ES-I3 (cell line): ENCODE measurements around the gene PAK4.
"Not testable (repeated sequence)": the region's sequence is repeated elsewhere in the genome, so short reads cannot be mapped to it uniquely, and the experiment has no call there.

ENCODE experiments used
- H3K36me3 ChIP-seq: 2 replicates; pipeline ENCODE4 v1.6.1; 2013; ENCODE audit warnings: mild to moderate bottlenecking, low read length, control low read depth, moderate library complexity; ENCODE audit not compliant: insufficient read depth
- H3K4me1 ChIP-seq: 2 replicates; pipeline ENCODE4 v1.6.1; 2013; ENCODE audit warnings: mild to moderate bottlenecking, control low read depth, low read length; ENCODE audit not compliant: insufficient read depth
- H3K9ac ChIP-seq: 2 replicates; pipeline ENCODE4 v1.6.1; 2013; ENCODE audit warnings: low read depth, mild to moderate bottlenecking, low read length, moderate library complexity
- H3K9me3 ChIP-seq: 2 replicates; pipeline ENCODE4 v1.6.1; 2013; ENCODE audit warnings: mild to moderate bottlenecking, low read length, moderate library complexity; ENCODE audit not compliant: control insufficient read depth, insufficient read depth

The PAK4 gene

DNA sequence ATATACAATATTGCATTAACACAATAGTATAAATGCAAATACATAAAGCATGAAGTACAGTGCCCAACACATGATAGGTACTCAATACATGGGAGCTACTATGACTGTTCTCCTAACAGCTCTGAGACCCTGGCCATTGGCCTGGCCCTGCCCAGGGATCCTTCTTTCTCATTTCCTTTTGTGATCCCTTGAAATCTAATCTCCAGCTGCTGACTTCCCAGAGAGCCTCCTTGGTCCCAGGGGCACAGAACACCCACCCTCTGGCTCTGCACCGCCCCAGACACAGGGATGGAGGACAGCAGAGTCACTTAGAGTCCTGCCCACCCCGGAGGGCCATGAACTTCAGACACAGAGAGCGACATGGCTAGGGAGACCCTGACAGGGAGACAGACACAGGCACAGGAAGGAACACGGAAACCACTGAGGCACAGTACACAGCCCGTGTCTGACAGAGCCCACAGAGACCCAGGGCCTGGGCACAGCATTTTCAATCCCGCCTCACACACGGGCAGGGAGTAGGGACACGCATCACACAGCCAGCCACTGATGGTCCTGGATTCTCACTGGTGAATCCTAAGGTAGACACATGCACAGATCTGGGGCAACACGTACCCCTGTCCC lies 82.7 kb downstream of the PAK4 start:
- no peaks in the 10 kb centered on the region for H3K9me3 ChIP-seq
- no peaks in the 10 kb centered on the region for H3K36me3 ChIP-seq
- H3K9ac ChIP-seq: no peak overlapping the region
- H3K4me1 ChIP-seq: no peaks in the 10 kb centered on the region; the same call in 1 of the 2 replicates

DNA sequence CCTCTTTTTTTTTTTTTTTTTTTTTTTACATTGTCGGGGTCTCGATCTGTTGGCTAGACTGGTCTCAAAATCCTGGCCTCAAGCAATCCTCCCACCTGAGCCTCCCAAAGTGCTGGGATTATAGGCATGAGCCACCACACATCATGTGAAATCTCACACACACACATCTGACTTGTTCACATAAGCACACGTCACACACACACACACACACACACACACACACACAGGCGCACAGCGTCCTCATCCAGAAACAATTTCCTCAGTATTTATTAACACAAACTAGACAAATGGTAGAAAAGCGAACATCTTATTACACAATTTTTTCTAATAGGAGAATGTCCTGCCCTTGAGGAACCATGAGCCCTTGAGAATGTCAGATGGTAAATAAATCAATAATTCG lies 83.6 kb downstream of the PAK4 start:
- H3K9ac ChIP-seq: no peak overlapping the region
- H3K36me3 ChIP-seq: no peaks in the 10 kb centered on the region
- no peaks in the 10 kb centered on the region for H3K9me3 ChIP-seq
- no peaks in the 10 kb centered on the region; the same call in 1 of the 2 replicates for H3K4me1 ChIP-seq

DNA sequence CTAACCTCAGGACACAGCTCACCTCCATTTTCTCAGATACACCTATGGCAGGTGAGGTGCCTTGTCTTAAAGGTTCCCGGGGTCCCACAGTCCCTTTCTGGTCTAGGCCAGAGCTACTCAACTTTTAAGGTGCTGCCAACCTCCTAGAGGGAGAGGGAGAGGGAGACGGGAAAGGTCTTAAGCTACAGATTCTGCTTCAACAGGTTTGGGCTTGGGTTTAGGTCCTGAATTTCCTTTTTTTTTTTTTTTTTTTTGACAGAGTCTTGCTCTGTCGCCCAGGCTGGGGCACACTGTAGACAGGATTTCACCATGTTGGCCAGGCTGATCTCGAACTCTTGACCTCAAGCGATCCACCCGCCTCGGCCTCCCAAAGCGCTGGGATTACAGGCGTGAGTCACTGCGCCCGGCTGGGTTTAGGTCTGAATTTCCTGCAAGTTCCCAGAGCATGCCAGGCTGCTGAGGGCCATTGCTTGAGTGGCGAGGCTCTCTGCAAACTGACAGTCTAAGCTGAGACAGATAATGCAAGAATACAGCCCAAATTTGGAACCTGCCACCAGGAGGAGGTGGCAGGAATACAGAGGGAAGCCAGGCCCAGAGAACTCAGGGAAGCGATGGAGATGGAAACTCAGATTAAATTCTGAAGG lies 86.3 kb downstream of the PAK4 start:
- Histone ChIP-seq H3K36me3 (no peaks in the 10 kb centered on the region), H3K9me3 (no peaks in the 10 kb centered on the region), H3K9ac (no peak overlapping the region), H3K4me1 (no peaks in the 10 kb centered on the region)

DNA sequence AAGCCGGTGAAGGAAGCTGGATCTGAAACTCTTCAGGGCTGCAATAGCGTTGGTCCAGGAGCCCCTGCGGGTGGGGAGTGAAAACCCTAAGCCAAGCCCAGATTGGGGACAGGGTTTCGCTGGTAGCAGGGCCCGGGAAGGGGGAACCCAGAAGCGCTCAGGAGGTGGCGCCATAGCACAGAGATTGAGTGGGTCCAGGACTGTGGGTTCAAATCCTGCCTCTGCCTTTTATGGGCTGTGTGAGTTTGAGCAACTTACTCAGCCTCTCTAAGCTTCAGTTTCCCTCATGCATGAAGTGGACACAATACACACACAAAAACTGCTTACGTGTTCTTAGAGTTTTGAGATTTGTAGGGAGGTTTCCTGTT lies 86.8 kb downstream of the PAK4 start:
- Histone ChIP-seq H3K36me3 (no peaks in the 10 kb centered on the region), H3K9ac (no peak overlapping the region), H3K4me1 (no peaks in the 10 kb centered on the region), H3K9me3 (no peaks in the 10 kb centered on the region)

DNA sequence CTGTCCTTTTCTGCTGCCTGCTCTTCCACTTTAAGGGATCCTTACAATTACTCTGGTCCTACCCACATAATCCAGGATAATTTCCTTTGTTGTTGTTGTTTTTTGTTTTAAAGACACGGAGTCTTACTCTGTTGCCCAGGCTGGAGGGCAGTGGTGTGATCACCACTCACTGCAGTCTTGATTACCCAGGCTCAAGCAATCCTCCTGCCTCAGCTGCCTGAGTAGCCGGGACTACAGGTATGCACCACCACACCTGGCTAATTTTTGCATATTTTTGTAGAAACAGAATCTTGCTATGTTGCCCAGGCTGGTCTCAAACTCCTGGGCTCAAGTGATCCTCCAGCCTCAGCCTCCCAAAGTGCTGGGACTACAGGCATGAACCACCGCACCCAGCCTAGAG lies 89.7 kb downstream of the PAK4 start:
- H3K4me1 ChIP-seq, H3K9me3 ChIP-seq, H3K9ac ChIP-seq, H3K36me3 ChIP-seq: not testable (repeated sequence)

DNA sequence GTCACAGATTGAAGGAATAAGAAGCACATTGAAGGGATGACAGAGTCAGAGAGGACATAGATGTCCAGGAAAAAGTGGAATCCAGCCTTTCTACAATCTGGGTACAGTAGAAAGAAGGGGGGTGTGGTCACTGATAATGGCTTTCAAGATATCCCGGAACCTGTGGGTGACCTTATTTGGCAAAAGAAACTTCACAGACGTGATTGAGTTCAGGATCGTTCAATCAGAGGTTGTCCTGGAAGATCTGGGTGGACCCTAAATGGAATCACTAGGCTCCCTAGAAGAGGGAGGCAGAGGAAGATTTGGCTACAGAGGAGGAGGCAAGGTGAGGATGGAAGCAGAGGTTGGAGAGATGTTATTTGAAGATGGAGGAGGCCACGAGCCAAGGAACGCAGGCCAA lies 91.5 kb downstream of the PAK4 start:
- H3K9me3 ChIP-seq: no peaks in the 10 kb centered on the region
- H3K4me1 ChIP-seq: no peaks in the 10 kb centered on the region
- no peak overlapping the region for H3K9ac ChIP-seq
- H3K36me3 ChIP-seq: no peaks in the 10 kb centered on the region

DNA sequence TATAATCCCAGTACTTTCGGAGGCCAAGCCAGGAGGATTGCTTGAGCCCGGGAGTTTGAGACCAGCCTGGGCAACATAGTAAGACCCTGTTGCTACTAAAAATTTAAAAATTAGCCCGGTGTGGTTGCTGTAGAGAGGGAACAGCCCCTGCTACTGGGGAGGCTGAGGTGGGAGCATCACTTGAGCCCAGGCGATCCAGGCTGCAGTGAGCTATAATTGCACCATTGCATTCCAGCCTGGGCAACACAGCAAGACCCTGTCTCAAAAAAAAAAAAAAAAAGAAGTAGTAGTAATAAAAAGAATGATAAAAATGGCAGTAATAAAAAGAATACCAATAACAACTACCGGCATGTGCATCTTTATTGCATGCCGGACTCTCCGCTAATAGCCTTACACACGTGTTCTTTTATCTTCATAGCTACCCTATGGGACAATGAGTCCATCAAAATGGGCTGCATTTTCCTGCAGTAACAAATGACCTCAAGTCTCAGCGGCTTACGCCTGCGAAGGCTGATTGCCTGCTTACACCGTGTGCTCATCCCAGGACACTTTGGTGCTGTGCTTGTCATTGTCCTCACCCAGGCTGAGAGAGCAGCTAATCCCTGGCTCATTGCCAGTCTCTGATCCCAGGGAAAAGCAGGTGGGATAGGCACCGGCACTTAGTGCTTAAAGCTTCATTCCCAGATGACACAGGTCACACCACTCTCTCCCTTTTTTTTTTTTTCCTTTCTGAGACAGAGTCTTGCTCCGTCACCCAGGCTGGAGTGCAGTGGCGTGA lies 92.8 kb downstream of the PAK4 start:
- no peak overlapping the region for H3K9ac ChIP-seq
- no peaks in the 10 kb centered on the region for H3K9me3 ChIP-seq
- H3K4me1 ChIP-seq: no peaks in the 10 kb centered on the region
- H3K36me3 ChIP-seq: no peaks in the 10 kb centered on the region

DNA sequence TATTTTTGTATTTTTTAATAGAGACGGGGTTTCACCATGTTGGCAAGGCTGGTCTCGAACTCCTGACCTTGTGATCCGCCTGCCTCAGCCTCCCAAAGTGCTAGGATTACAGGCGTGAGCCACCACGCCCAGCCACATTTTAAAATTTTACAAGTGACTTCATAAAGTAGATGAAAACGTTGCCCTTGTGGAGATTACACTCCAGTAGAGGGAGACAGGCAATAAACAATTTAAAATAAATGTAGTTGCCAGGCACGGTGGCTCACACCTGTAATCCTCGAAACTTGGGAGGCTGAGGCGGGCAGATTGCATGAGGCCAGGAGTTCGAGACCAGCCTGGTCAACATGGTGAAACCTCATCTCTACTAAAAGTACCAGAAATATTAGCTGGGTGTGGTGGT lies 93.5 kb downstream of the PAK4 start:
- not testable (repeated sequence) for H3K9me3 ChIP-seq, H3K36me3 ChIP-seq, H3K4me1 ChIP-seq, H3K9ac ChIP-seq

DNA sequence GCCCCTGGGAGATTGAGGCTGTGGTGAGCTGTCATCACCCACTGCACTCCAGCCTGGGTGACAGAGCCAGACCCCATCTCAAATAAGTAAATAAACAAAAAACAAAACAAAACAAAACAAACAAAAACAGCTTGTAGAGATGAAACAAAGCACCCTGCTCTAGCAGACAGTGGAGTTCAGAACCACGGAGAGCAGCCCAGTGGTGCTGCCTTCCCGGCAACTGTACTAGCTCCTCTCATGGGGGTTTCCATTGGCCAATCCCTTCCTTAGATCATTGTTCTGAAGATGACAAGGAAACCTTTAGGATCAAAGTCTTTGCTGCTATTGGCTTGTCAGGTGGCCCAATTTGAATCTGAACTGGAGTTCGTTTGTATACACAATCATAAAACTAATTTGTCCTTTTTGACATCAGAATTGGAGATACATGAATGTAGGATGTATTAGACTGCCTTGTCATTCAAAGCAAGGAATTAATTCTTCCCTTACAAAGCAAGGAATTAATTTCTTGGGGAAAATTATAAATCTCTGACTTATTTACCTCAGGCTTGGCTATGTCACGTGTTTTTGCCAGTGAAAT lies 98.2 kb downstream of the PAK4 start:
- no peaks in the 10 kb centered on the region for H3K9me3 ChIP-seq
- no peaks in the 10 kb centered on the region for H3K36me3 ChIP-seq
- H3K9ac ChIP-seq: no peak overlapping the region
- no peaks in the 10 kb centered on the region for H3K4me1 ChIP-seq

DNA sequence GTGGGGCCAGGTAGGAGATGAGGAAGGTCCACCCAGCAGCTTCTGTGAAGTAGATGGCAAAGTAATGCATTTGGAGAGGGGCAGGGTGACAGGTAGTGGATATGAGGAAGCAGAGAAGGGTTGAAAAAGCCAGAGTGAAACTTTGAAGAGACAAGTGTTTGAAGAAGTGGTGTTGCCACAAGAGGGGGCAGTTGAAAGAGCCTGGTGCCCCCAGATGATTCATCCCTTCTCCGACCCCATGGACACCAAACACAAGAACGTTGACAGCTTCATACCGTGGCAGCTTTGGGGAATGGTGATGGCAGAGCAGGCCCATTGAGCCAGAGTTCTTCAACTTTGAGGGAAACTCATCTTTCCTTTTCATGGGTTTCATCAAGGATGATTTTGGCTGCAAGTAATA lies 99.3 kb downstream of the PAK4 start:
- no peaks in the 10 kb centered on the region for H3K9me3 ChIP-seq

More for the DNA sequence above, 99.3 kb downstream of the PAK4 start:
- no peak overlapping the region for H3K9ac ChIP-seq
- no peaks in the 10 kb centered on the region for H3K4me1 ChIP-seq
- no peaks in the 10 kb centered on the region for H3K36me3 ChIP-seq
